Cardiac septum (tissue), 1 donor: ENCODE measurements around the gene SLC25A25. TPM values are rescaled to one million over a fixed set of nuclear protein-coding genes. Genes with fewer than 3 reads are reported as not detected.
A peak's percentile ranks its signal among the peaks of the same experiment; 100 is the strongest.
"Not testable (repeated sequence)": the region's sequence is repeated elsewhere in the genome, so short reads cannot be mapped to it uniquely, and the experiment has no call there.

Experiments used
- DNase-seq: peaks from one replicate; pipeline ENCODE4 v3.0.0-alpha.2; 2020; ENCODE audit warnings: low spot score
- intact Hi-C: fragments of 100-400 bp; cut with DNase I; formaldehyde crosslinking; loops from one replicate; pipeline ENCODE4 v1.14.0; 2022
- total RNA-seq: library from RNA; stranded (reverse); fragmentation: NEBNext Ultra II Directional; extraction: Animal tissue kit (Norgen Biotek cat#: 25700); gene quantifications from one replicate; pipeline ENCODE4 v1.2.1, GENCODE V29; 2021
- donor health status: DM: no; HTN: no; CAD: no.

The SLC25A25 gene
- total RNA-seq, 1 donor from 2014 or later = 5.6 TPM

- intact Hi-C loops = loop anchor here (2.0 kb wide), 1 partner anchor 30 kb away; no protein-coding TSS in a partner anchor
Measured at GRCh38 chr9:128068386-128069205, 564 bp downstream of the SLC25A25 start.

GRCh38 chr9:128070874-128071273 is 2.8 kb downstream of the SLC25A25 start:
- intact Hi-C loops = loop anchor here (5.0 kb wide), 1 partner anchor 46 kb away; no protein-coding TSS in a partner anchor

More at GRCh38 chr9:128068386-128069205, 564 bp downstream of the SLC25A25 start:
- DNase-seq = peak; percentile 79

GRCh38 chr9:128071475-128071874 is 3.4 kb downstream of the SLC25A25 start:
- intact Hi-C loops = loop anchor here (5.0 kb wide), 1 partner anchor 46 kb away; no protein-coding TSS in a partner anchor
- DNase-seq = not testable (repeated sequence)

More at GRCh38 chr9:128070874-128071273, 2.8 kb downstream of the SLC25A25 start:
- DNase-seq = no peak

- intact Hi-C loops = loop anchor here (5.0 kb wide), 1 partner anchor 45 kb away; no protein-coding TSS in a partner anchor
- peak; percentile 81 for DNase-seq
Measured at GRCh38 chr9:128072144-128073021, 4.4 kb downstream of the SLC25A25 start.

GRCh38 chr9:128073253-128073886 is 5.3 kb downstream of the SLC25A25 start:
- no peak for DNase-seq
- intact Hi-C loops = loop anchor here (5.0 kb wide), 1 partner anchor 44 kb away; no protein-coding TSS in a partner anchor

- no peak for DNase-seq
- intact Hi-C loops = no loop called here
Measured at GRCh38 chr9:128077847-128078503, 9.9 kb downstream of the SLC25A25 start.

- intact Hi-C loops = no loop called here
- DNase-seq = no peak
Measured at GRCh38 chr9:128078504-128079434, 10.7 kb downstream of the SLC25A25 start.

- intact Hi-C loops = no loop called here
- no peak for DNase-seq
Measured at GRCh38 chr9:128080206-128080605, 12.2 kb downstream of the SLC25A25 start.

GRCh38 chr9:128081056-128081455 is 13.0 kb downstream of the SLC25A25 start:
- intact Hi-C loops = no loop called here
- no peak for DNase-seq

GRCh38 chr9:128082151-128082550 is 14.1 kb downstream of the SLC25A25 start:
- no peak for DNase-seq
- intact Hi-C loops = no loop called here

GRCh38 chr9:128084746-128085145 is 16.7 kb downstream of the SLC25A25 start:
- no peak for DNase-seq
- intact Hi-C loops = no loop called here

- intact Hi-C loops = no loop called here
- DNase-seq = no peak
Measured at GRCh38 chr9:128085943-128086342, 17.9 kb downstream of the SLC25A25 start.

- intact Hi-C loops = no loop called here
- DNase-seq = no peak
Measured at GRCh38 chr9:128087262-128087661, 19.2 kb downstream of the SLC25A25 start.

- intact Hi-C loops = no loop called here
- no peak for DNase-seq
Measured at GRCh38 chr9:128088253-128088945, 20.4 kb downstream of the SLC25A25 start.

- no peak for DNase-seq
- intact Hi-C loops = no loop called here
Measured at GRCh38 chr9:128089299-128089698, 21.3 kb downstream of the SLC25A25 start.

- intact Hi-C loops = no loop called here
- no peak for DNase-seq
Measured at GRCh38 chr9:128091144-128091543, 23.1 kb downstream of the SLC25A25 start.

GRCh38 chr9:128091571-128091970 is 23.5 kb downstream of the SLC25A25 start:
- intact Hi-C loops = no loop called here
- DNase-seq = no peak
